CD4-positive, alpha-beta T cell treated with Interleukin-6 at 100 ng/mL for 8 hours (primary cell): ENCODE results near the gene SHROOM2.

ENCODE experiments used
- DNase-seq: peaks from one replicate; pipeline ENCODE4 v3.0.0-alpha.2; 2020; ENCODE audit warnings: mixed read lengths, low spot score

SHROOM2 gene

DNA sequence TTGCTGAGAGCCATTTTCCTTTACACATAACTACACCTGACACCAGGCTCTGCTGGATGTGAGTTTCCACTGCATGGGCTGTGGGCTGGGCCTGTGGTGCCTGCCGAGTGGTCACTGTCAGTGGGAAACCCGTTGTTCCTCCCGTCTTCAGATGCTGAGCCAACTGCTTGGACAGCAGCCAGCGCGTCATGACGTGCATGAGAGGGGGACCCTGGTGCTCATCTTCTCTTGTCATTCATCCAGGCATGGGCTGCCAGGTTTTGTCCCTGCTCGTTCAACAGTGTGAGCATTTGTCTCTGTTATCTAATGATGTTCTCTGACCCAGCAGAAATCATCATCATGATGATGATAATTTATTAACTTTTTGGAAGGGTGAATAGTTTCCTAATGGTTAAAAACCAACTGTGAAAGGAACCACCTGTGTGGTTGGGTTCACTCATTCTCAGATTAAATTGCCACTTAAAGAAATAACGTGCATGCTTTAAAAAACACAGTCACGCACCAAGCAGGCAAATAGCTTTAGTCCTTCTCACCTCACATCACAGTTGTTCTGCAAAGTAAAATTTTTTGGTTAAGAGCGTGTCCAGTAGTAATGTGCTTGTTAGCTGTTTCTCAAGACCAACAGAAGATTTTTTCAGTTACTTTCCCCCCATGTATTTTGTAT lies 161.0 kb downstream of the SHROOM2 start:
- no peak for DNase-seq

DNA sequence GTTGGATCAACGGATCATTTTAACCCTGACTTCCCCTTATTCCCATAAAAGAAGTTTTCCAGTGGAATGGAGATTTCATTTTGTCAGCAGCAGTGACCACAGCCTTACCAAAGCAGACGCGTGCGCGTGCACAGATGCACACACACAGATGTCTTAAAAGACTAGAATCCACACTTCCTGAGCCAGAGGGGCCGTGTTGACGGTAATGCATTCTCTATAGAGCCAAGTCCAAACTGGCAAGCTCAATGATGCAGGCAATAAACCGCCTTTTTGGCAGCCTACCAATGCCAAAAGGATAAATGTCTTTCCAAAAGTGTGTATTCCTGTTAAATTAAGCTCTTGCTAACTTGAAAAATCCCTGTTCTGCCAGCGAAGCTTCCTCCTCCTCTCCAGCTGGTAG lies 162.2 kb downstream of the SHROOM2 start:
- DNase-seq, result no peak

DNA sequence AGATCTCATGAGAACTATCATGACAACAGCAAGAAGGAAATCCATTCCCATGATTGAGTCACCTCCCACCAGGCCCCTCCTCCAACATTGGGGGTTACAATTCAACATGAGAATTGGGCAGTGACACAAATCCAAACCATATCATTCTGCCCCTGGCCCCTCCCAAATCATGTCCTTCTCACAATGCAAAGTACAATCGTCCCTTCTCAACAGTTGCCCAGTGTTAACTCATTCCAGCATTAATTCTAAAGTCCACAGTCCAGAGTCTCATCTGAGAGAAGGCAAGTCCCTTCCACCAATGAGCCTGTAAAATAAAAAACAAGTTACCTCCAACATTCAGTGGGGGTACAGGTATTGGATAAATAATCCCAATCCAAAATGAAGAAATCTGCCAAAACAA lies 166.1 kb downstream of the SHROOM2 start:
- no peak for DNase-seq

- DNase-seq, result no peak
These were observed 167.2 kb downstream of the SHROOM2 start for GRCh38 chrX:9953396-9953795.

DNA sequence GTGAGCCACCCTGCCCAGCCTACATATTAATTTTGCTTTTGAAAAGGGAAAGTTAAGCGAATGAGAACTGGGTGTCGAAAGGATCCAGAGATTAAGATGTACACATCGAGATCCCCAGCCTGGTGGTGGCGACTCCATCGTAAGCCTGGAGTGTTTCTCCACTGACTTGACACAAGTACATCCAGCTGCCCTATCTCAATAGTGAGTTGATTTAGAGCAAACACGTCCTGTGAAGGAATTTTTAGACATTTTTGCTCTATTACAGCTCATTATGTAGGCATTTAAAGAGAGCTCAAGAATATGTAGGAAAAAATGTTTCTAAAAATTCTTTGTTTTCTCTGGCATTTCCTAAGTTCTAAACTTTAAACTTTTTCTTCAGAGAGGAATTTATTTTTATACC lies 169.3 kb downstream of the SHROOM2 start:
- no peak for DNase-seq

GRCh38 chrX:9957743-9958142 lies 171.5 kb downstream of the SHROOM2 start:
- no peak for DNase-seq

DNA sequence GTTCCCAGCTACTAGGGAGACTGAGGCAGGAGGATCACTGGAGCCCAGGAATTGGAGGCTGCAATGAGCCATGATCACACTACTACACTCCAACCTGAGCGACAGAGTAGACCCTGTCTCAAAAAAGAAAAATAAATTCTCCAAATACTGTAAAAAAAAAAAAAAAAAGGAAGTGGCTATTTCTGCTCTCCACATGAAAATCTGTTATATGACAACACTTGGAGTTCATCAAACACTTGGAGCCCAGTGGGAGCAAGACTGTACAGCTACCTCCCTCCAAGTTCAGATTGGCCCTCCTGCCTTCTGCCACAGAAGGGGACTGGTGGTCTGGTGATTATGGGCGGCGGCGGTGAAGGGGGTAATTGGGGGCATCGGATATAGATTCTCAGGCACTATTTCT lies 172.0 kb downstream of the SHROOM2 start:
- DNase-seq, result no peak

DNA sequence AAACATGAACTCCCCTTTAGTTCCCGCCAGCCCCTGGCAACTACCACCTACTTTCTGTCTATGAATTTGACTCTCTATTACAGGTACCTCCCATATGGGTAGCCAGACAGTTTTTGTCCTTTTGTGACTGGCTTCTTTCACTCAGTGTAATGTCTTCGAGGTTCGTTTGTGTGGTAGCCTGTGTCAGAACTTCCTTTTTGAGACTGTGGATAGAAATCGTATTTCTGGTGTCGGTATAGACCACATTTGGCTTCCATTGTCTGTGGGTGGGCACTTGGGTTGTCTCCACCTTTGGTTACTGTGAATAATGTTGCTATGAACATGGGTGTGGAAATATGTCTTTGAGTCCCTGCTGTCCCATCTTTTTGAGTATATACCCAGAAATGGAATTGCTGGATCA lies 175.5 kb downstream of the SHROOM2 start:
- DNase-seq, result no peak

DNA sequence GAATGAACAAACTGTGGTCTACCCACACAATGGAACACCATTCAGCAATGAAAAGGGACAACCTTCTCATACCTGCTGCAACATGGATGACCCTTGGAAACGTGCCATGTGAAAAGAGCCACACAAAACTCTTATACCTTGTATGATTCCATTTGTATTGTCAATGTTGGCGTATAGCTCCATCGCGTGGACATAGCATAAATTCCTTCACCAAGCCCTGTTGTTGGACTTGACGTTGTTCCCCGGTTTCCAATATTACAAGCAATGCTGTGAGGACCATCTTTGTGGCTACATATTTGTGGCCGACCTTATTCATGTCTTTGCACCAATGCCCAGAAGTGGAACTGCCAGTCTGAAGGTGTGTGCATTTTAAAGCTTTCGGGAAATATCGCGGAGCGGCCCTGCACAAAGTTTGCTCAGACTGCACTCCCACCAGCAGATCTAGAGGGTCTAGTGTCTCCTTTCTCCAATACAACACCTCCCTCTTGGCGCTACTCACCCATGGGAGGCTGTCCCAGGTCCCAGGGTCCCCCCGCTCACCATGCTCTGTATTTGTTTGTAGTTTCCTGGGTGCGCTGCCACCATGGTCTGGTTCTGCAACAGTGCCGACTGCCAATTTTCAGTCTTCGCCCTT lies 180.7 kb downstream of the SHROOM2 start, which contains the start of gene CLDN34:
Gene CLDN34 (plus strand): TSS at position 584 of the 634 bp plus-strand sequence. CDS start 0 bp downstream, at position 584.
- DNase-seq, result no peak

- DNase-seq, result no peak
These were observed 191.4 kb downstream of the SHROOM2 start for GRCh38 chrX:9977635-9978034.

DNA sequence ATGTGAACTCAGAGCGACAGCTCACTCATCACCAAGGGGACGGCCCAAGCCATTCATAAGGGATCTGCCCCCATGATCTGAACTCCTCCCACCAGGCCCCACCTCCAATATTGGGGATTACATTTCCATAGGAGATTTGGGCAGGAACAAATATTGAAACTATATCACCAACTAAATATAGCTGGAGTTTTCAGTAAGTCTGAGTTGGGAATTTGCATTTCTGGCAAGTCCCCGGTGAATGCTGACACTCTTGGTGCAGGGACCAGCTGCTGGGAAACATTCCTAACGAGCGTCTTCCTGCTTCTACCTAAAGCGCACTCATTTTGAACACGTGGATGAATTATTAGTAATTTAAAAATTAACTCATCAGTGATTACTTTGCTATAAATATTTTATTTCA lies 194.2 kb downstream of the SHROOM2 start:
- DNase-seq, result no peak

DNA sequence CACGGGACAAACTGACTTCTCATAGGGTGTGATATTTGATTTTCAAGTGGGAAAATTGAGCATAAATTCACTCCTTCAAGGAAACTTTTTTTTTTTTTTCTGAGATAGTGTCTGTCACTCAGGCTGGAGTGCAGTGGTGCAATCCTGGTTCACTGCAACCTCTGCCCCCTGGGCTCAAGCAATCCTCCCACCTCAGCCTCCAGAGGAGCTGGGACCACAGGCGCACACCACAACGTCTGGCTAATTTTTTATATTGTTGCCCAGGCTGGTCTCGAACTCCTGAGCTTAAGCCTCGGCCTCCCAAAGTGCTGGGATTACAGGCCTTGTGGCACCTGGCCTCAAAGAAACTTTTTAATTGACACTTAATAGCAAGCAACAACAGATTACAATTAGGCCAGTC lies 194.7 kb downstream of the SHROOM2 start:
- no peak for DNase-seq

- no peak for DNase-seq
These were observed 197.2 kb downstream of the SHROOM2 start for GRCh38 chrX:9983441-9983840.

GRCh38 chrX:9983846-9984245 lies 197.6 kb downstream of the SHROOM2 start:
- no peak for DNase-seq

- no peak for DNase-seq
These were observed 202.5 kb downstream of the SHROOM2 start for GRCh38 chrX:9988762-9989161.

- DNase-seq, result no peak
These were observed 205.8 kb downstream of the SHROOM2 start for GRCh38 chrX:9992061-9992460.

GRCh38 chrX:9992724-9993123 lies 206.5 kb downstream of the SHROOM2 start:
- DNase-seq, result no peak

GRCh38 chrX:9995855-9996339 lies 209.7 kb downstream of the SHROOM2 start:
- peak; percentile 72 for DNase-seq

DNA sequence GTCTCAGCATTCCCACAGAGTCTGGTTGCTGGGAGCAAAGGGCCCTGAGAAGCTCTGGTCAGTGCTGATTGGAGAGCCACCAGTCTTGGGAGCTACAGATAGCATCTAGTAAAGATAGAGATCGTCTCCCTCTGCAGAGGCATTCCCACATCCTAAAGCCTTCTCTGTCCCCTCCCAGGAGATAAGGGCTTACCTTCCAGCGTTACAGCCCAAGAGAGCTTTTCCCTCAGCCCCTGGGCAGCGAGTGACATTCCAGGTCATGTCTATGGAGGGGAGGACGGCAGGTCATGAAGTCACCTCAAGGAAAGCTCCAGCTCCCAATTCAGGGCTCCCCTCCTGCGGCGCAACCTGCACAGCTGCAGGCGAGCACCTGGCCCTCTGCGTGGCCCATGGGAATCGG lies 210.8 kb downstream of the SHROOM2 start:
- no peak for DNase-seq

DNA sequence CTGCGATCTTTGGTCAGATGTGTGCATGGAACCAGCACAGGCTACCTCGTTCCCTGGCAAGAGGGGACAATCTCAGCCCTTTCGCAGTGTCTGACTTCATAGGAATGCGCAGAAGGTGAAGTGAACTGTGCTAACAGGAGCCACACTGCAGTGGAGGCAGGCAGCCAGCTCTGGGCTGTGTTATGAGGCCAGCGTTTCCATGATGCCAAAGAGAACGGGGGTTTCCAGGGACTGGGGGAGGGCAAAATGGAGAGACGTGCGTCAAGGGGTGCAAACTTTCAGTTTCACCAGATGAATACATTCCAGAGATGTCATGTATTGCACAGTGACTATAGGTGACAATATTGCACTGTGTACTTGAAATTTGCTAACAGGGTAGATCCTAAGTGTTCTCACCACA lies 211.3 kb downstream of the SHROOM2 start:
- DNase-seq, result no peak
